IPS-NIHi7 (cell line): ENCODE data around the gene CBX4.
A peak's percentile ranks its signal among the peaks of the same experiment; 100 is the strongest.

Experiments
- DNase-seq: peaks from one replicate; pipeline ENCODE4 v3.0.0; 2012; ENCODE audit warnings: mixed read lengths; ENCODE audit errors: extremely low spot score

The CBX4 gene

GRCh38 chr17:79841369-79842135 is 2.3 kb upstream of the CBX4 start:
- DNase-seq = no peak

GRCh38 chr17:79840989-79841286 is 1.7 kb upstream of the CBX4 start:
- DNase-seq = no peak

- no peak for DNase-seq
Observed at GRCh38 chr17:79840269-79840988, 1.2 kb upstream of the CBX4 start.

DNA sequence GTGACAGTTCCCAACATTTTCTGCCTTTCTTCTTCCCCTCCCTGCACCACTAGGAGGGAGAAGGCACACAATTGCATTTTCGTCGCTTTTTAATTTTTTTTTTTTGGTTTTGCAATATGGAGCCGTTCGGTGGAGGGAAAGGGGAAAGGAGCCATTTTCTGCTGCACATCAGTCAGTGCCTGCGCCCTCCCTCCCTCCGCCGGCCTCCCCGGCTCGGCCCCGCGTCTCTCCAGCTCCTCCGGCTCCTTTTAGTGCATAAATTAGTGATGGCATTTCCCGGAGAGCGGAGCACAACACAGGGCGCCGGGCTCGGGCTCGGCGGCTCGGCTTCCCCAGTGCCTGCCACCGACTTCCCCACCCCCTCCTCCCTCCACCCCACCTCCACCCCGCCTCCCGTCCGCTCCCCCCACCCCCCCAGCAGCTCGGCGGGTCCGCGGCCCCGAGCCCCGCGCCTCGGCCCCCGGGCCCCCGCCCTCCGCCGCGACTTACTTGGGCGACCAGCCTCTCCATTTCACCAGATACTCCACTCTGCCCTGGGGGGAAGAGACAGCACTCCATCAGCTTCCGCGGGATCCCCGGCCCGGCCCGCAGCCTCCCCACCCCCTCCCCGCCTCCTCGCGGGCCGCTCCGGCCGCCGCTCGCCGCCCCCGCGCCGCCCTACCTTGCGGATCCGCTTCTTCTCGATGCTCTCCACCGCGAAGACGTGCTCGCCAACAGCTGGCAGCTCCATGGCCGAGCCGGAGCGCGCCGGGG is 542 bp downstream of the CBX4 start:
- peak; percentile 35 for DNase-seq

DNA sequence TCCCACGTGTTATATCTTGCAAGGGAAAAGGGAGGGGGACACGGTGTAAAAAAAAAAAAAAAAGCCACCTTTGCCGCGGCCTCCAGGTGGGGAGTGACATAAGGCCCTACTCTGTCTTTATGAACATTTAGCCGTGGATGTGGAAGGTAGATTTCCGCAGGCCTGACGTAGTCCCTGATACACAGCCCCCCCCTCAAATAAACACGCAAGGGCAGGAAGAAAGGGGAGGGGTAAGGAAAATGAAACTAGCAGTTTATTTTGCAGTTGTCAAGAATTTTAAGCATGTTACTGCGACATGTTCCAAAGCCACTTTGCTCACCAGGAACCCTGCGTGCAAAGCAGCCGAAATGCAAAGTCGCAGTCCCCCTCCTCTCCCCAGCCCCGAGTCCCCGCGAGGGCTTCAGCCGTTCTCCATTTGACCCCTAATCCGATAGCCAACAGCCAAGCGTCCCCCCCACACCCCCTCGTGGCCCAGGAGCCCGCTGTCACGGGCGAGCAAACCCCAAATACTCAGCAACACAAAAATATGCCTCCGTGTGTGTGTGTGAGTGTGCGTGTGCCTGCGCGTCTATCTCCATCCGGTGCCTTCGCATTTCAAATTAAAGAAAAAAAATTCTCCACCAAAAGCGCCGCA is 1.2 kb downstream of the CBX4 start:
- DNase-seq = no peak

- DNase-seq = no peak
Observed at GRCh38 chr17:79836972-79837887, 2.0 kb downstream of the CBX4 start.

GRCh38 chr17:79836510-79836971 is 2.7 kb downstream of the CBX4 start:
- no peak for DNase-seq

DNA sequence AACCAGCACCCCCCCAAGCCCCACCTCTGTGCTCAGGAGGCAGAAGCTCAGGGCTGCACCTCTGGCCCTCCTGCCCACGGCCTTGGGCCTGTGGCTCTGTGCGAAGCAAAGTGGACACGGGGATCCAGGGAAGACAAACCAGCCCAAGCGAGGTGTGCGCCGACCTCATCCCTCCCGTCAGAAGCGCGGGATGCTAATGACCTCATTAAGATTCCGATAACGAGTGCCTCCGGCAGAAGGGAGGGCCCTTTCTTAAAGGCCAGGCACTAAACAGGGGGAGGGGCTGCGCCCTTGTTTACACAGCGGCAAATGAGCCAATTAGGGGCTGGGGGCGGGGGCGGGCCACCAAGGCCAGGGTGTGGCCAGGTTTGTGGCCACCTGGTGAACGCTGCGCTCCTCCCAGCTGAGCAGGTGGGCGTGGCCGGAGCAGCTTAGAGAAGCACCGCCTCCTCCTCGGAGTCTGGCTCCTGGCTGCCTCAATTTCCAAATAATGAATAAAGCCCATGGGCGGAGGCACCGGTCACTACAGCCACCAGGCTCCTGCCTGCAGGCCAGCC is 3.2 kb downstream of the CBX4 start:
- DNase-seq = peak; percentile 79

GRCh38 chr17:79835470-79835899 is 3.8 kb downstream of the CBX4 start:
- peak; percentile 41 for DNase-seq

GRCh38 chr17:79834565-79835469 is 4.4 kb downstream of the CBX4 start:
- DNase-seq = peak; percentile 51

- DNase-seq = no peak
Observed at GRCh38 chr17:79833744-79834564, 5.3 kb downstream of the CBX4 start.

GRCh38 chr17:79833110-79833450 is 6.2 kb downstream of the CBX4 start:
- no peak for DNase-seq

DNA sequence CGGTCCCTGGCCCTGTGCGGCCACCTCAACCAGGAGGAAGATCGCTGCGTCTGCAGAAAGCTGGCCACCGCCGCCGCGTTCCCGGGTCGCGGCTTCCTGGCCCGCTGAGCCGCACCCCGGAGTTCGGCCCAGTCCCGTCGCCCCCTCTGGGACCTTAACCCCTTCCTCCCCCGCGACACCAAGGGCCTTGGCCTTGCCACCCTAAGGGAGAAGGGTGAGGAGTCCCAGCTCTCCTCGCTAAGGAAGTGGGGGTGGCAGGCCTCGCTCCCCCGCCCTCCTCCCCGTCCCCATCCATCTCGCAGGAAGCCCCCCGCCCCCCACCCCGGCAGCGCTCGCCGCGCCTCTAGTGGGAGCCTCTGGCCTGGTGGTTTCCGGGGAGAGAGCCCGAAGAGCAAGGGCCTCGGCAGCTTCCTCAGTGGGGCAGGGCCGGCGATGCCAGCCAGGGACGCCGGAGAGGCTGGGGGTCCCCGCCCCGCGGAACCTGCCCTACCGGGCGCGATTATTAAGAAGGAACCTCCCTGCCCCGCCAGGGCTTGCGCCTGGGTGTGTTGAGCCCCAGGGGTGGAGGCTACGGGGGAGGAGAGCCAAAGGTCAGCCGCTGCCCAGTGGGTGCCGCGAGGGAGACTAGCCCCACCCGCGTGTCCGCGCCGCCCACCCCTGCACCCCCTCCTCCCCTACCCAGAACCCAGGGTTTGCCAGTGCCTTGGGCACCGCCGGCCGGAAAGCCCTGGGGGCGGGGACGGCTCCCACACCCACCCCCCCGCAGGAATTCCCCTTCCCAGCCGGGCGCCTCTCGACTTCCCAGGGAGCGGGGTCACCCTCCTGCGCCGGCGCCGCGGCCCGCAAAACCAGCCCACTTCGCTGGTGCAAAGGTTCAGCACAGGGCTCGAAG is 6.8 kb downstream of the CBX4 start:
- peak; percentile 50 for DNase-seq

- DNase-seq = peak; percentile 27
Observed at GRCh38 chr17:79831265-79832217, 7.7 kb downstream of the CBX4 start.

DNA sequence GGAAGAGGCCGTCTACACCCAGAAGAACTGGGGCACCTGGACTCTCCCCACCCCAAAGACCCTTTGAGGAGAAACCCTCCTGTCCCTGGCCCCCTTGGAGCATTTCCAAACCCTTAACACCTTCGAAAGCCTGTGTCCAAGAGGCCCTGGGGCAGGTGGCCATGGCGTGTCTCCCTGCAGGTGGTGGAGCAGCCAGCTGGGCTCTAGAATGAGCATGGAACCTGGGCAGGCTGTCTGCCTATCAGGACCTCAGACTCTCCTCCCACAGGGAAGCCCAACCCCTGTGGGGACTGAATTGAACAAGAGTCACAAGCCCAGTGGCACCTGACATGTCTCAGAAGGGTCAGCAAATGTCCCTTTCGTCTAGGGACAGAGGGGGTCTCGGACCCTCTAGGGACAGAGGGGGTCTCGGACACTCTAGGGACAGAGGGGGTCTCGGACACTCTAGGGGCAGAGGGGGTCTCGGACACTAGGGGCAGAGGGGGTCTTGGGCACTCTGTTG is 8.4 kb downstream of the CBX4 start:
- DNase-seq = no peak

DNA sequence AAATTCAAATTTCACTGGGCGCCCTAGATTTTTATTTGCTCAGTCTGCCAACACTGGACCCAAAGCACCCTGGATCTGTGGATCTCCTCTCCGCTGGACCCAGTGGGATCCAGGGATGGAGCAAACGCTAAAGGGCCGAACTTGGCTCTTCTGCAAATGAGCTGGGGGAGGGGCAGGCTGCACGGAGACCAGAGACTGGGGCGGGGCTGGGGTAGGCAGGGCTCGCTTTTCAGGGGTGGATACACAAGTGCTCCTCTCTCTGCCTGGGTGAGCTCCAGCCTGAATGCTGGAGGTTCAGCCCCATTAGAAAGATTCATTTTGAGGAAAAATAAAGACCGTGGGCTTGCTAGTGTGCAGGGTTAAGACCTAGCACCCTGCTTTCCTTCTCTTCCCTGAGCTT is 8.9 kb downstream of the CBX4 start:
- DNase-seq = peak; percentile 35
